OCI-LY7 (cell line): ENCODE measurements around the gene OTUB1. TPM values are rescaled to one million over a fixed set of nuclear protein-coding genes. Genes with fewer than 3 reads are reported as not detected.
"Not testable (repeated sequence)": the region's sequence is repeated elsewhere in the genome, so short reads cannot be mapped to it uniquely, and the experiment has no call there.

Source experiments
- BruUV-seq: library from RNA; stranded (reverse); fragments of 400-500 nt; replicated peaks from 2 replicates; lab custom pipeline; 2021; lab: Mats Ljungman, UMichigan
- CTCF ChIA-PET: fragments of 300-600 bp; sonication (Branson Sonifier 250); formaldehyde crosslinking; loops from one replicate; lab custom pipeline; 2022; ENCODE audit warnings: antibody characterized with exemption; ENCODE audit not compliant: unreplicated experiment; lab: Charles Lee
- POLR2A ChIA-PET: fragments of 300-600 bp; sonication (Branson Sonifier 250); formaldehyde crosslinking; loops from one replicate; lab custom pipeline; 2022; ENCODE audit warnings: antibody characterized with exemption; lab: Charles Lee
- DNase-seq: peaks from one replicate; pipeline ENCODE4 v3.0.0-alpha.2; 2015; ENCODE audit warnings: low spot score
- H2AFZ ChIP-seq: fragments of 200-600 bp; sonication (generic), shearing (Covaris generic); 2 replicates; pipeline ENCODE4 v1.6.1; 2014; ENCODE audit warnings: mild to moderate bottlenecking, antibody characterized with exemption, low read length, moderate library complexity
- H3K27ac ChIP-seq: fragments of 200-600 bp; sonication (generic); 2 replicates; pipeline ENCODE4 v1.5.1; 2014; ENCODE audit warnings: mixed run types, low read depth, mild to moderate bottlenecking, moderate library complexity, low read length, inconsistent platforms; ENCODE audit not compliant: poor library complexity, severe bottlenecking
- H3K36me3 ChIP-seq: fragments of 200-600 bp; sonication (generic); 2 replicates; pipeline ENCODE4 v1.6.1; 2014; ENCODE audit warnings: mild to moderate bottlenecking, antibody characterized with exemption, low read length, moderate library complexity, mixed read lengths; ENCODE audit not compliant: insufficient read depth
- H3K4me1 ChIP-seq: fragments of 200-600 bp; sonication (generic); 2 replicates; pipeline ENCODE4 v1.5.1; 2014; ENCODE audit warnings: mild to moderate bottlenecking, low read length; ENCODE audit not compliant: insufficient read depth, poor library complexity, severe bottlenecking
- H3K4me2 ChIP-seq: fragments of 200-600 bp; sonication (generic); 2 replicates; pipeline ENCODE4 v1.6.1; 2014; ENCODE audit warnings: mild to moderate bottlenecking, low read length
- H3K4me3 ChIP-seq: fragments of 200-600 bp; sonication (generic); 2 replicates; pipeline ENCODE4 v1.5.1; 2014; ENCODE audit warnings: mild to moderate bottlenecking, low read depth, low read length; ENCODE audit not compliant: poor library complexity, severe bottlenecking
- H3K79me2 ChIP-seq: fragments of 200-600 bp; sonication (generic); 2 replicates; pipeline ENCODE4 v1.6.1; 2016; ENCODE audit warnings: low read depth, mild to moderate bottlenecking, low read length, moderate library complexity, mixed read lengths; ENCODE audit not compliant: insufficient read depth
- H3K9me2 ChIP-seq: fragments of 200-600 bp; sonication (generic); 2 replicates; pipeline ENCODE4 v1.6.1; 2016; ENCODE audit warnings: mild to moderate bottlenecking, low read length, mixed read lengths; ENCODE audit not compliant: insufficient read depth
- H3K9me3 ChIP-seq: fragments of 200-600 bp; sonication (generic); 2 replicates; pipeline ENCODE4 v1.6.1; 2014; ENCODE audit warnings: mild to moderate bottlenecking, mixed run types, low read length, mixed read lengths
- H4K20me1 ChIP-seq: fragments of 200-600 bp; sonication (generic); 2 replicates; pipeline ENCODE4 v1.6.1; 2014; ENCODE audit warnings: mild to moderate bottlenecking, antibody characterized with exemption, low read length, moderate library complexity, mixed read lengths; ENCODE audit not compliant: insufficient read depth
- EZH2phosphoT487 ChIP-seq: fragments of 200-600 bp; sonication (generic); IDR thresholded peaks from 2 replicates; pipeline ENCODE4 v1.6.1; 2018; ENCODE audit warnings: low read depth, borderline replicate concordance, mild to moderate bottlenecking, mixed run types, antibody characterized with exemption, low read length, moderate library complexity, mixed read lengths
- intact Hi-C: fragments of 100-400 bp; cut with micrococcal nuclease; formaldehyde crosslinking; loops from one replicate; pipeline ENCODE4 v1.10.0; 2022; ENCODE audit not compliant: unreplicated experiment
- total RNA-seq, 2 experiments: library from RNA; depleted of rRNA in 1 of 2; stranded (reverse); fragments of >200 nt in 1 of 2; shearing (Covaris generic) in 1 of 2; gene quantifications; 2 replicates each; pipeline ENCODE4 v1.2.3, GENCODE V29; 2014 to 2022
- TF ChIP-seq, protein P1 (sequence below): fragments of 200-600 bp; sonication (generic); conservative IDR thresholded peaks from 2 replicates; pipeline ENCODE4 v1.5.1; 2014; ENCODE audit warnings: mild to moderate bottlenecking, antibody characterized with exemption, low read length, moderate library complexity, mixed read lengths

Gene OTUB1
- total RNA-seq, 2 experiments from 2014 or later: 72.4 to 88.1 TPM

- no peak for DNase-seq
- intact Hi-C loops: no loop called here
- TF ChIP-seq, protein P1, sequence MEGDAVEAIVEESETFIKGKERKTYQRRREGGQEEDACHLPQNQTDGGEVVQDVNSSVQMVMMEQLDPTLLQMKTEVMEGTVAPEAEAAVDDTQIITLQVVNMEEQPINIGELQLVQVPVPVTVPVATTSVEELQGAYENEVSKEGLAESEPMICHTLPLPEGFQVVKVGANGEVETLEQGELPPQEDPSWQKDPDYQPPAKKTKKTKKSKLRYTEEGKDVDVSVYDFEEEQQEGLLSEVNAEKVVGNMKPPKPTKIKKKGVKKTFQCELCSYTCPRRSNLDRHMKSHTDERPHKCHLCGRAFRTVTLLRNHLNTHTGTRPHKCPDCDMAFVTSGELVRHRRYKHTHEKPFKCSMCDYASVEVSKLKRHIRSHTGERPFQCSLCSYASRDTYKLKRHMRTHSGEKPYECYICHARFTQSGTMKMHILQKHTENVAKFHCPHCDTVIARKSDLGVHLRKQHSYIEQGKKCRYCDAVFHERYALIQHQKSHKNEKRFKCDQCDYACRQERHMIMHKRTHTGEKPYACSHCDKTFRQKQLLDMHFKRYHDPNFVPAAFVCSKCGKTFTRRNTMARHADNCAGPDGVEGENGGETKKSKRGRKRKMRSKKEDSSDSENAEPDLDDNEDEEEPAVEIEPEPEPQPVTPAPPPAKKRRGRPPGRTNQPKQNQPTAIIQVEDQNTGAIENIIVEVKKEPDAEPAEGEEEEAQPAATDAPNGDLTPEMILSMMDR: no peak
- TF ChIP-seq EZH2phosphoT487: no peak
- Histone ChIP-seq H2AFZ (no peak overlapping the region), H3K4me1 (no peaks in the 10 kb centered on the region), H3K36me3 (peaks cover 35% of the 10 kb centered on the region), H3K27ac (no peak overlapping the region), H3K79me2 (no peaks in the 10 kb centered on the region), H3K4me3 (no peak overlapping the region), H3K9me2 (no peaks in the 10 kb centered on the region), H3K9me3 (no peaks in the 10 kb centered on the region), H4K20me1 (no peaks in the 10 kb centered on the region), H3K4me2 (no peak overlapping the region)
- POLR2A ChIA-PET: no interaction called here
- CTCF ChIA-PET: no interaction called here
- no TSS peak for BruUV-seq
Observed at GRCh38 chr11:63958008-63958407, 28.2 kb upstream of the OTUB1 start.

DNA sequence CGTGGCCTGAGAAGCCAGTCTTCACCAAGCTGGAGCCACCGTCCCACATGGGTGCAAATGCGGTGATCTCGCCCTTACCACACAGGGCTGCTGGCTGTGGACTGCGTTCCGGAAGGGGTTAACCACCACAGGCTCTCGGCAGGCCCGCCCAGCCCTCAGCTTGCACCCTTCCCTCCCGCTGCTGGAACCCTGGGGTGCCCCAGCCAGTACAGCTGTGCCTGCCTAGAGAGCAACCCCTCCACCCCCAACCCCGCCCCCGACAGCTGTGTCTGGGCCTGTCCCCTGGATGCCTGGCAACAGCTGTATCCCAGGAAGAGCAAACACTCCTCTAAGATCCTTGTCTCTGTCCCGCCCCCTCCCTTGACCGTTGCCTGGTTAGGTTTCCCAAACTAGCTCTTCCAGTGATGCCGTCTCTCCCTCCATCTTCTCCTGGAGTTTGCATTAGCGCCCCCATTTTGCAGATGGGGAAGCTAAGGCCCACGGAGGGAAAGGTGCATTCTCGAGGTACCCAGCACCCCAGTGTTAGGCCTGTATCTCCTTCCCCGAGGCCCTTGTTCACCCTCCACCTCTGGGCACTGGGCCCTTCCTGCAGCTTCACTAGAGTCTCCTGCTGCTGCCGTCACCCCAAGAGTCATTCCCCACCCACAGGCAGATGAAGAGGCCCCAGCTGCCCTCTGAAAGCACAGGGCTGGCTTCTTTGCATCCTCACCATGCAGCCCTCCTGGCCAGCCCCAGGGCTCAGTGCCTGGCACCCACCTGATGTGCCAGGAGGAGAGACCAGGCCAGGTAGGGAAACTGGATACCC is 24.4 kb upstream of the OTUB1 start:
- Histone ChIP-seq H3K4me1 (peaks cover 4% of the 10 kb centered on the region), H3K79me2 (no peaks in the 10 kb centered on the region), H3K9me2 (no peaks in the 10 kb centered on the region), H3K27ac (no peak overlapping the region), H3K4me3 (no peak overlapping the region), H3K9me3 (no peaks in the 10 kb centered on the region), H3K4me2 (no peak overlapping the region), H3K36me3 (no peaks in the 10 kb centered on the region), H4K20me1 (no peaks in the 10 kb centered on the region), H2AFZ (no peak overlapping the region)
- no TSS peak for BruUV-seq
- POLR2A ChIA-PET: interaction anchor here (1.0 to 1.2 kb wide), 2 partner anchors 9 to 253 kb away, joined by 3 to 4 read pairs; no protein-coding TSS in a partner anchor
- CTCF ChIA-PET: interaction anchor here (0.5 to 0.7 kb wide), 3 partner anchors 79 to 1110 kb away, joined by 3 read pairs; partner anchors contain the start of gene FERMT3
- intact Hi-C loops: no loop called here
- DNase-seq: no peak
- no peak for TF ChIP-seq EZH2phosphoT487
- TF ChIP-seq, protein P1: no peak

- BruUV-seq, H3K4me2 ChIP-seq, H3K36me3 ChIP-seq, DNase-seq, H3K79me2 ChIP-seq, H3K9me3 ChIP-seq, H3K4me1 ChIP-seq, CTCF ChIA-PET, H2AFZ ChIP-seq, H3K4me3 ChIP-seq, POLR2A ChIA-PET, H3K27ac ChIP-seq, H4K20me1 ChIP-seq, intact Hi-C loops, H3K9me2 ChIP-seq: not testable (repeated sequence)
Observed at GRCh38 chr11:63963895-63964294, 22.3 kb upstream of the OTUB1 start.
